Measurements from ENCODE around the gene SHTN1. TPM values are rescaled to one million over a fixed set of nuclear protein-coding genes. Genes with fewer than 3 reads are reported as not detected.

The SHTN1 gene
- total RNA-seq, 6 donors from 2014 or later = 32.3 to 67.9 (median 37.2) TPM

DNA sequence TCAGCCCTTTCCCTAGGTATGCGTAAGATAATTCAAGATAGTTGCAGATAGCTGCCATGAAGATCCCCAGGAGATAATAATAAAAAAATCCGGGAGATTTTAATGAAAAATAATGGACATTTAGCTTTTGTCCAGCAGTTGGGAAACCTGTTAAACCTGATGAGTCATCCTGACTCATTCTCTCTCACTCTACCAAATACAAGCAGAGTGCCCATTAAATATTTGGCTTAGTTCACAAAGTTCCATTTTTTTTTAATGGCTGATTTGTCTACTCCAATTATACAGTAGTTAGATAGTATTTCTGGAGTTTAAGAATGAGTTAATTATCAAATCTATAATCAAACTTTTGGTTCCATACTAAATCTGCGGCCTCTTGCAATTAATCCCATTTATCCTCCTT lies 2.1 kb upstream of the SHTN1 start:
- Histone ChIP-seq H3K9me3 (no peaks in the 10 kb centered on the region), H3K4me1 (peaks cover 5 to 25% (median 11%) of the 10 kb centered on the region in 4 donors), H3K36me3 (no peaks in the 10 kb centered on the region), H3K27me3 (peaks cover 0 to 12% (median 2%) of the 10 kb centered on the region in 4 donors), H3K27ac (no peak overlapping the region), H3K4me3 (no peak overlapping the region)
- TF ChIP-seq EP300 (IDR thresholded peaks at IDR 0.05) = no peak
- TF ChIP-seq CTCF (IDR thresholded peaks at IDR 0.05) = no peak
- TF ChIP-seq POLR2A (IDR thresholded peaks at IDR 0.05) = no peak
- TF ChIP-seq POLR2AphosphoS5 (IDR thresholded peaks at IDR 0.05) = no peak
- ATAC-seq (ENCODE audit: low FRiP score in 2 of 2) = no peak
- 92 to 95% methylated on average over 3 of the region's 3 CpGs for WGBS, 2 donors
- DNase-seq = no peak

DNA sequence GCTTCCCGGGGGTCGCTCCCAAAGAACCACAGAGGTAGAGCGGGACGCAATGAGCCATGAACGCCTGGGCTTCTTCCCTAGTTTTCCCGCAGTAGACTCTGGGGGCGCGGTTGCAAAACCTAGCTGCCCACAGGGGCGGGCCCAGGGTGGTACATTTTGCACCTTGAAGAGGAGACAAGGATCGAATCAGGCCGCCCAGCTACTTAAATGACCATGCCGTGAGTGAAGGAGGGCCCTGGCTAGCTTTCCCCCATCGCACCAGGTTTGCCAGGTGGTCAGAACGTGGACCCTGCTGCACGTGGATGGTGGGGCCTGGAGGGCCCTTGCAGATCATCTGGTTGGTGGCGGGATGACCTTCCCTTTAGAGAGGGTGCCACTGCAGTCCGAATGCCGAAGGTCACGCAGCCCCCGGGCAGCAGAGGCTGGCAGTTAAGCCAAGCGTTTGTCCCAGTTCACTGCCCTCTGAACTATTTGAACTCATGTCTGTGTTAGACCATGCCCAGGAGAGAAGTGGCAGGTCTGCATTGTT lies 604 bp upstream of the SHTN1 start:
- Histone ChIP-seq H3K4me1 (peaks cover 5 to 25% (median 11%) of the 10 kb centered on the region in 4 donors), H3K27me3 (peaks cover 0 to 12% (median 2%) of the 10 kb centered on the region in 4 donors), H3K27ac (peak overlapping the region; percentile 81 to 95 (median 88)), H3K4me3 (peak overlapping the region; percentile 32 to 76 (median 60)), H3K9me3 (no peaks in the 10 kb centered on the region), H3K36me3 (no peaks in the 10 kb centered on the region)
- peak in 1 of 2 donors; percentile 25 for ATAC-seq (ENCODE audit: low FRiP score in 2 of 2)
- 20 to 43% methylated on average over 10 to 20 of the region's 21 CpGs for WGBS, 2 donors
- DNase-seq = peak in 1 of 2 donors; percentile 29
- TF ChIP-seq CTCF (IDR thresholded peaks at IDR 0.05) = no peak
- no peak for TF ChIP-seq POLR2A (IDR thresholded peaks at IDR 0.05)
- no peak for TF ChIP-seq POLR2AphosphoS5 (IDR thresholded peaks at IDR 0.05)
- TF ChIP-seq EP300 (IDR thresholded peaks at IDR 0.05) = no peak

DNA sequence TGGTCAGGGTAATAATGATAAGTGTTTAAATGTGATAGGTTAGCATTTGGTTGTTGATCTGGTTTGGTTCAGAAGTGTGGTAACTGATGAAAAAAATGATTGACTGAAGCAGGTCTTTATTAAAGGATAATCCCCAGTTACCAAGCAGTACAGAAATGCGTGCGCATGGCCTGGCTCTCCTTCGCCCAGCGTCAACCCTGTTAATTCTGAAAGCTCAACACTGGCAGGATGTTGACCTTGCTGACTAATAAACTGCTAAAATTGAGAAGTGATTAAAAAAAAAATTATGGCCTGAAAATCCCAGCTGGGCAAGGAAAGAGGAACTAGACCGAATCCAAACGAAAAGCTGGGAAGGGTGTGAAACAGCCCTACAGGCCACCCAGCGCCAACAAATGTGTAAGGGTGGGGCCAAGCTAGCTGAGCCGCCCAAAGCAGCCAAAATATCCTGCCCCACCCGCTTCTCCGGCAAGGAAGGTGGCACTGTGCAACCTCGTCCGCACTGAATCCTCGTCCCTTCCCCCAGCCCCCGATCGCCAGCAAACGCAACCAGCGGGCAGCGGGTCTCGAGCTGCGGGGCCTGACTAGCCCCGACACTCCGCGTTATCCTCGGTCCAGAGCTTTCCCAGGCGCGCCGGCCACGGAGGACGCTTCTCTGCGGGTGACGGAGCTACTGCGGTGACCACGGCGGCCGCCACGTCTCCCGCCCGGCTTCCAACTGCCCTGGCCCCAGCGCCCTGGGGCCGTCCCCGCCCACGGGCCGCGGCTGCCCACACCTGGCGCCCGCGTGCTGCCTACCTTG lies 561 bp downstream of the SHTN1 start:
- peaks cover 0 to 12% (median 2%) of the 10 kb centered on the region in 4 donors for H3K27me3 ChIP-seq
- H3K4me1 ChIP-seq = peaks cover 5 to 25% (median 11%) of the 10 kb centered on the region in 4 donors
- peak; percentile 80 to 91 for ATAC-seq (ENCODE audit: low FRiP score in 2 of 2)
- WGBS, 2 donors = 14 to 25% methylated on average over 9 to 25 of the region's 47 CpGs
- H3K9me3 ChIP-seq = no peaks in the 10 kb centered on the region
- DNase-seq = peak; percentile 79 to 92
- peak overlapping the region; percentile 32 to 76 (median 60) for H3K4me3 ChIP-seq
- no peaks in the 10 kb centered on the region for H3K36me3 ChIP-seq
- TF ChIP-seq POLR2A (IDR thresholded peaks at IDR 0.05) (peak in 1 of 4 donors; percentile 57), CTCF (IDR thresholded peaks at IDR 0.05) (no peak)
- peak overlapping the region; percentile 81 to 95 (median 88) for H3K27ac ChIP-seq

DNA sequence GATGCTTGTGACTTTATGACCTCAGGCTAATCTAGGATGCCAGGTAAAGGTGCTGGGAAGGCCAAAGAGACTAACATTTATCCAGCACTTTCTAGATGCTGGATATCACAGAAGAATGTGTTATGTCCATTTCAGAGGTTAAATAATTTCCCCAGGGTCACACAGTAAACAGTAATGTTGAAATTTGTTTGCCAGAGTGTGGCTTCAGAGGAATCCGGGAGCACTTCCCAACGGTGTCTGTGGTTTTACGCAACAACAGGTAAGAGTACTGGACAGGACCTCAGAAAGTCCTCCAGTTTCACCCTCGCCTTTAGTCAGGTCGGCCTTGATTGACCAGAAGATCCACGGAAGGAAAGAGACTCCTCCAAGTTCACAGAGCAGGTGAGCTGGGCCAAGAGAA lies 1.7 kb downstream of the SHTN1 start:
- H3K4me1 ChIP-seq = peaks cover 5 to 25% (median 11%) of the 10 kb centered on the region in 4 donors
- DNase-seq (peak in 1 of 2 donors; percentile 30), ATAC-seq (ENCODE audit: low FRiP score in 2 of 2) (no peak)
- peak overlapping the region in 1 of 4 donors; percentile 76 for H3K4me3 ChIP-seq
- 58 to 61% methylated on average over 6 of the region's 6 CpGs for WGBS, 2 donors
- TF ChIP-seq CTCF (IDR thresholded peaks at IDR 0.05) (no peak), POLR2A (IDR thresholded peaks at IDR 0.05) (no peak), POLR2AphosphoS5 (IDR thresholded peaks at IDR 0.05) (no peak)
- H3K27ac ChIP-seq = no peak overlapping the region
- H3K27me3 ChIP-seq = peaks cover 0 to 12% (median 2%) of the 10 kb centered on the region in 4 donors
- no peaks in the 10 kb centered on the region for H3K9me3 ChIP-seq
- no peaks in the 10 kb centered on the region for H3K36me3 ChIP-seq
